ENCODE results near the gene WNT3A.

WNT3A gene

DNA sequence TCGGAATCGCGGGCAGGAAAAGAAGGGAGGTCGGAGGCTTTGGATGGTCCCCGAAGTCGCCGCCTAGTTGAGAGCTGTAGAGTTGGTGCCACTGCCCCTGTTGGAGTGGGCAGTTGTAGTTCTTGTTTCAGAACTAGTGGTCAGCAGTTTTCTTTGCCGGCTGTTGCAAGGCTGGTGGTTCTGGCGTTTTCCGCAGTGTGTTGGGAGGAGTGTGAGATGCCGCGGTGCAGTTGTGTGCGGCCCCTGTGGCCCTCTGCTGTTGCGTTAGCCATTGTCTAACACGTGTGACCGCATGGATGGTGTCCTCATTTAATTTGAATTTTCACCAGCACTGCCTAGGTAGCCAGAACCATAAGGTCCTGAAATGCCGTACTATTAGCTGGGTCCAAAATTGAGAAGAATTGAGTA is 77.1 kb downstream of the WNT3A start:
- no peaks in the 10 kb centered on the region for H3K9me3 ChIP-seq (ENCODE audit: control insufficient read depth, low read length)
- H3K9ac ChIP-seq, result no peak overlapping the region
- H3K4me2 ChIP-seq (ENCODE audit: low read length), result peak overlapping the region; percentile 57
- peaks cover 49% of the 10 kb centered on the region for H3K79me2 ChIP-seq
- H3K27me3 ChIP-seq (ENCODE audit: control insufficient read depth, insufficient read depth, low read length), result no peaks in the 10 kb centered on the region
- TF ChIP-seq, protein P1, sequence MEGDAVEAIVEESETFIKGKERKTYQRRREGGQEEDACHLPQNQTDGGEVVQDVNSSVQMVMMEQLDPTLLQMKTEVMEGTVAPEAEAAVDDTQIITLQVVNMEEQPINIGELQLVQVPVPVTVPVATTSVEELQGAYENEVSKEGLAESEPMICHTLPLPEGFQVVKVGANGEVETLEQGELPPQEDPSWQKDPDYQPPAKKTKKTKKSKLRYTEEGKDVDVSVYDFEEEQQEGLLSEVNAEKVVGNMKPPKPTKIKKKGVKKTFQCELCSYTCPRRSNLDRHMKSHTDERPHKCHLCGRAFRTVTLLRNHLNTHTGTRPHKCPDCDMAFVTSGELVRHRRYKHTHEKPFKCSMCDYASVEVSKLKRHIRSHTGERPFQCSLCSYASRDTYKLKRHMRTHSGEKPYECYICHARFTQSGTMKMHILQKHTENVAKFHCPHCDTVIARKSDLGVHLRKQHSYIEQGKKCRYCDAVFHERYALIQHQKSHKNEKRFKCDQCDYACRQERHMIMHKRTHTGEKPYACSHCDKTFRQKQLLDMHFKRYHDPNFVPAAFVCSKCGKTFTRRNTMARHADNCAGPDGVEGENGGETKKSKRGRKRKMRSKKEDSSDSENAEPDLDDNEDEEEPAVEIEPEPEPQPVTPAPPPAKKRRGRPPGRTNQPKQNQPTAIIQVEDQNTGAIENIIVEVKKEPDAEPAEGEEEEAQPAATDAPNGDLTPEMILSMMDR (IDR thresholded peaks at IDR 0.05), result no peak
- no peak overlapping the region for H2AFZ ChIP-seq
- peaks cover 29% of the 10 kb centered on the region for H3K4me1 ChIP-seq
- H3K27ac ChIP-seq, result peak overlapping the region; percentile 91
- H3K36me3 ChIP-seq (ENCODE audit: control insufficient read depth, insufficient read depth, low read length), result no peaks in the 10 kb centered on the region
- peak overlapping the region; percentile 95 for H3K4me3 ChIP-seq (ENCODE audit: low read depth, low read length)

GRCh38 chr1:228084325-228084724 is 77.5 kb downstream of the WNT3A start:
- H3K27ac ChIP-seq, result no peak overlapping the region
- TF ChIP-seq, protein P1 (IDR thresholded peaks at IDR 0.05), result no peak
- no peak overlapping the region for H2AFZ ChIP-seq
- no peak overlapping the region for H3K9ac ChIP-seq
- H3K9me3 ChIP-seq (ENCODE audit: control insufficient read depth, low read length), result no peaks in the 10 kb centered on the region
- H3K4me1 ChIP-seq, result peaks cover 32% of the 10 kb centered on the region
- H3K4me2 ChIP-seq (ENCODE audit: low read length), result peak overlapping the region; percentile 57
- no peaks in the 10 kb centered on the region for H3K27me3 ChIP-seq (ENCODE audit: control insufficient read depth, insufficient read depth, low read length)
- H3K36me3 ChIP-seq (ENCODE audit: control insufficient read depth, insufficient read depth, low read length), result no peaks in the 10 kb centered on the region
- H3K4me3 ChIP-seq (ENCODE audit: low read depth, low read length), result peak overlapping the region; percentile 95
- H3K79me2 ChIP-seq, result peaks cover 54% of the 10 kb centered on the region

GRCh38 chr1:228084797-228085196 is 78.0 kb downstream of the WNT3A start:
- H2AFZ ChIP-seq, result no peak overlapping the region
- peak overlapping the region; percentile 57 for H3K4me2 ChIP-seq (ENCODE audit: low read length)
- H3K79me2 ChIP-seq, result peaks cover 58% of the 10 kb centered on the region
- no peaks in the 10 kb centered on the region for H3K27me3 ChIP-seq (ENCODE audit: control insufficient read depth, insufficient read depth, low read length)
- peaks cover 36% of the 10 kb centered on the region for H3K4me1 ChIP-seq
- no peaks in the 10 kb centered on the region for H3K36me3 ChIP-seq (ENCODE audit: control insufficient read depth, insufficient read depth, low read length)
- H3K9me3 ChIP-seq (ENCODE audit: control insufficient read depth, low read length), result no peaks in the 10 kb centered on the region
- H3K9ac ChIP-seq, result no peak overlapping the region
- H3K4me3 ChIP-seq (ENCODE audit: low read depth, low read length), result peak overlapping the region; percentile 95
- TF ChIP-seq, protein P1 (IDR thresholded peaks at IDR 0.05), result no peak
- no peak overlapping the region for H3K27ac ChIP-seq

DNA sequence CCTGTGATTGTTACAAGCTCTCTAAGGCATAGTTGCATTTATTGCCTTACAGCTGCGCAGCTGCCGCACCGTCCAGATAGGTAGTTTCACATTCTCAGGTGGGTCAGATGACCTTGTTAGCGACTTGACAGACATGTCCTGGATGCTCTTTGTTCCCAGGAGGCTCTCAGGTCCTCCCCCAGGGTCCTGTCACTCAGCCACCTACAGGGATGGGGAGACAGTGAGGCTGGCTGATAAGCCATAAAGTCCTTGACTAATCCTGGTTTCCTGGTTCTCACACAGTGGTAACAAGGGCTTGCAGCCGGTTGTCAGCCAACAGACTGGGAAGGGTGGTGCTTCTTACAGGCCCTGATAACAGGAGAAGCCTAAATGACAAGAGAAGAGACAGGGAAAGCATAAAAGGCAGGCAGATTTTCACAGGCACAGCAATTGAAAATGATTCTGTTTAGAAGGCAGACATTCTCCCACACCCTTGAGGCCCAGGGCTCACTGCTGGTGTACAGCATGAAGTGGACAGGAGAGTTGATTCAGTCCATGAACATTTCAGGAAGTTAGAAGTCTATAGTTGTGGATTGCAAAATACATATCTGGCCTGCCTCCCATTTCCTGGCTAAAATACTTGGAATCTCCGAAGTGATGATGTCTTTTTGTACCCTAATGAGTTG is 78.6 kb downstream of the WNT3A start:
- no peak overlapping the region for H3K9ac ChIP-seq
- peak overlapping the region; percentile 57 for H3K4me2 ChIP-seq (ENCODE audit: low read length)
- H3K79me2 ChIP-seq, result peaks cover 65% of the 10 kb centered on the region
- H3K9me3 ChIP-seq (ENCODE audit: control insufficient read depth, low read length), result no peaks in the 10 kb centered on the region
- H2AFZ ChIP-seq, result no peak overlapping the region
- TF ChIP-seq, protein P1 (IDR thresholded peaks at IDR 0.05), result no peak
- peak overlapping the region; percentile 13 for H3K4me3 ChIP-seq (ENCODE audit: low read depth, low read length)
- peaks cover 41% of the 10 kb centered on the region for H3K4me1 ChIP-seq
- no peaks in the 10 kb centered on the region for H3K36me3 ChIP-seq (ENCODE audit: control insufficient read depth, insufficient read depth, low read length)
- H3K27ac ChIP-seq, result no peak overlapping the region
- H3K27me3 ChIP-seq (ENCODE audit: control insufficient read depth, insufficient read depth, low read length), result no peaks in the 10 kb centered on the region

DNA sequence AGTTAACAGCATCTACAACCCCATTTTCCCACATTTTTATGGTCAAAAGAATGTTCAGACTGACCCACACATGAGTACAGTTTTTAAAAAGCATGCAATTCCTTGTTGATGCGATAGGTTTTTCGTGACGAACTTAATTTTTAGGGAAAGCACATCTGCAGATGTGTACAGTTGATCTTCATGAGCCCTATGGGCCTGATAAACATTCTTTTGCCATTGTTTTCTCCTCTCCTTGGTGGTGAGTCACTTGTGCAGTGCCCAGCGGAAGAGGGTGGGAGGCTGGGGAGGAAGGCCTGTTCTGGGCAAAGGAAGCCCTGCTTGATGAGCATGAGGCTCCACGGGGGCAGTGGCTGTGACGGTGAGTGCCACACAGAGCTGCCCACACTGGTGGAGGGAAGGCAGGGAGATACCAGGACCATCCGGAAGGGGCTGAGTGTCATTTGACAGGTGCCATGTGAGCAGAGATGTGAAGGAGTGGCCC is 81.0 kb downstream of the WNT3A start:
- H3K9me3 ChIP-seq (ENCODE audit: control insufficient read depth, low read length), result no peaks in the 10 kb centered on the region
- TF ChIP-seq, protein P1 (IDR thresholded peaks at IDR 0.05), result no peak
- no peak overlapping the region for H3K4me2 ChIP-seq (ENCODE audit: low read length)
- H3K36me3 ChIP-seq (ENCODE audit: control insufficient read depth, insufficient read depth, low read length), result no peaks in the 10 kb centered on the region
- H3K9ac ChIP-seq, result no peak overlapping the region
- no peak overlapping the region for H3K4me3 ChIP-seq (ENCODE audit: low read depth, low read length)
- no peak overlapping the region for H2AFZ ChIP-seq
- H3K79me2 ChIP-seq, result peaks cover 88% of the 10 kb centered on the region
- peaks cover 44% of the 10 kb centered on the region for H3K4me1 ChIP-seq
- no peak overlapping the region for H3K27ac ChIP-seq
- no peaks in the 10 kb centered on the region for H3K27me3 ChIP-seq (ENCODE audit: control insufficient read depth, insufficient read depth, low read length)

Measured in parathyroid adenoma (tissue), 2 donors.